Stimulated activated CD8-positive, alpha-beta memory T cell treated with anti-CD3 and anti-CD28 coated beads, Interleukin-15, amount 100 ng/mL, for 1 hour (primary cell): ENCODE measurements around the gene SKP2.

Experiments used
- DNase-seq: peaks from one replicate; pipeline ENCODE4 v3.0.0-alpha.2; 2020; ENCODE audit warnings: low read depth

Gene SKP2

DNA sequence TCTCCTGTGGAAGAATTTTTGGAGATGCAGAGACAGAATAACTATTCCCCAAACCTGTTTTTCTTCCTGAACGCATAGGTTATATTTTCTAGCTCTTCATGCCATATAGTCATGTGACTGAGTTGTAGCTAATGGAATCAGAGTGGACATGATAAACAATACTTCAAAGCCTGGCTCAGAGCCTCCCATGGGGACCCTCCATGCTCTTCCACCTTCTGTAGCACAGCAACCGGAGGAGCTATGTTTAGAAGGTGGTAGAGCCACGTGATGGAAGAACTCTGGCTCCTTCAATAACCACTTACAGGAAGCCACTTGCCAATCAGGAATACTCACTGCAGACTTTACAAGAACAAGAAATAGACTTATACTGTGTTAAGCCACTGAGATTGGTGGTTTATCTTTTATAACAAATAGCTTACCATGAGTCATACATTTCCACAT lies 50.6 kb downstream of the SKP2 start:
- no peak for DNase-seq

DNA sequence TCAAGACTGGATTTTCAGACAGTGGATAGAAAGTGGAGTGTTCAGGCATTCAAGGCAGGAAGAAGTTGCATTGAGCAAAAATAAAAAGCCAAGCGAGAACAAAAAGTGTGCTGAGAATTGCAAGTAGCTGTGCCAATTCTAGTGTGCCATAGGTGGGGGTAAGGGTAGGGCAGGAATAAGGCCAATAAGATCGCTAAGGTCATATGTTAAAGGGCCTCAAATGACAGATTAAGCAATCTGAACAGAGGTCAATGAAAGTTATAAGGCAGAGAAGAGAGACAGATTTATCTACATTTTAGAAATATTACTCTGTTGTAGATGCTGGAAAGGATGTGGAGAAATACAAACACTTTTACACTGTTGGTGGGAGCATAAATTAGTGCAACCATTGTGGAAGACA lies 53.4 kb downstream of the SKP2 start:
- no peak for DNase-seq

DNA sequence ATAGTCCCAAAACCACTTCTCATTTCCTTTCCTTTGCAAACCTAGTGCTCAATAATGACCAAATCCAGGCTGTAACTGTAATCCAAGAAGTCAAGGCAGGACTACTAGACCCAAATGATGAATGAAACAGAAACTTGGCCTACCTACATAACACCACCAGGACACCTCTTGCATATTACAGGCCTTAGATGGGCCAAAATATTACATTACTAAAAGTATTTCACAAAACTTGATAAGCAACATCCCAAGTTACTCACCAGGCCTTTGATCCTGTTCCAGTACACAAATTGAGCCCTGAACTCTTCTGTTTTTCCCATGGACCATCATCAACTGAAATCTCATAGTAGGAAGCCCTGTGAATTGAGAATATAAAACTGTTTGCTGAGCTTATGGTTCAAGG lies 55.0 kb downstream of the SKP2 start:
- no peak for DNase-seq

DNA sequence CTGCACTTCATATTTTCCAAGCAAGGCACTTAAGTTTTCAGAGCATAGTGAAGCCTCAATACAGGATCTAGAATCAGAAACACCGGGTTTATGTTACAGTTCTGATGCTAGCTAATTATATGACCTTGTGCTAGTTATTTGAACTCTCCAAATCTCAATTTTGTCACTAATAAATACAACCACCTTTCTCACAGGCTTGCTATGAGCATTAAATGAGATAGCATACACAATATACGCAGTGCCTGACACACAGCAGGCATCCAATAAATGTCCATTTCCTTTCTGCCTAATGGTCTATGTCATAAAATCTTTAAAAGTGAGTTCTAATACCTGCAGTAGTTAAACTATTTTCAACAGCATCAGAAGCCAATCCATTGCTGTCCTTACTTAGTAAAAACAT lies 56.9 kb downstream of the SKP2 start:
- DNase-seq, result no peak

DNA sequence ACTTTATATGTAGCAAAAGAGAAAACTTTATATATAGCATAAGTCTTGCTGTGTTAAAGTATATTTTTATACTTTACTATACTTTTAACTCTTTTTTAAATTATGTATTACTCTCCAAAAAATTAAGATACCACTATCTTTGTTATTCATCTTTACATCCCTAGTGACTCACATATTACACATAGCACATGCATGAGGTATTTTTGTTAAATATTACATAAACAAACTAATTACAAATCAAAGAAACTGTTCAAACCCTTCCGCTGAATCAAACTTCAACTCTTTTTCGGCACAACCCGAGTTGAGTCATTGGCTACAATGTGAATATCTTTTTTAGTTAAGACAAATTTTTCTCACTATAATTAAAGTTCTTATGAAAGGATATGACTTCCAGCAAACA lies 57.8 kb downstream of the SKP2 start:
- no peak for DNase-seq

GRCh38 chr5:36214436-36214835 lies 62.5 kb downstream of the SKP2 start:
- DNase-seq, result no peak

DNA sequence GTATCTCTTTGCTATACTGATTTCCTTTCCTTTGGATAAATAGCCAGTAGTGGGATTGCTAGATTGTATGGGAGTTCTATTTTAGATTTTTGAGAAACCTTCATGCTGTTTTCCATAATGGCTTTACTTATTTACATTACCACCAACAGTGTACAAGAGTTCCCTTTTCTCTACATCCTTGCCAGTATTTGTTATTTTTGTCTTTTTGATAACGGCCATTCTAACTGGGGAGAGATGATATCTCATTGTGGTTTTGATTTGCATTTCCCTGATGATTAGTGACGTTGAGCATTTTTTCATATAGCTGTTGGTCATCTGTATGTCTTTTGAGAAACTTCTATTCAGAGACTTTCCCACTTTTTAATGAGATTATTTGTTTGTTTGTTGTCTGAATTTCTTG lies 64.0 kb downstream of the SKP2 start:
- DNase-seq, result no peak

DNA sequence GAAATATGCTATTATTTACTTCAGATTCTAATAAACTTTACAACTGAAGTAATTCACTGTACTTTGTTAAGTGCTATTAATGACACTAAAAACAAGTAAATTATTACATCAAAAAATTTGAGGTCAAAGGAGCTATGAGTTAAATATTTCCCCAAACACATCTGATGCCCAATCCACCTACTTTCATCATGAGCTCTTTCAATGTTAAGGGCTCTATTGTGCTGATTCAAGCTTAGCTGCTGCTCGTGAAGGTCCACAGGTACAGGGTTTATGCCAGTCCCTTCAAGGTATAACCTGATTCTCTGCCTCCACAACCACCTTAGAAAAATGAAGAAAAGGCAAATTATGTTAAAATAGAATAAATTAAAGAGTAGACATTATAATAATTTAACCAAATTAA lies 65.7 kb downstream of the SKP2 start:
- no peak for DNase-seq

GRCh38 chr5:36217988-36218387 lies 66.1 kb downstream of the SKP2 start:
- no peak for DNase-seq

DNA sequence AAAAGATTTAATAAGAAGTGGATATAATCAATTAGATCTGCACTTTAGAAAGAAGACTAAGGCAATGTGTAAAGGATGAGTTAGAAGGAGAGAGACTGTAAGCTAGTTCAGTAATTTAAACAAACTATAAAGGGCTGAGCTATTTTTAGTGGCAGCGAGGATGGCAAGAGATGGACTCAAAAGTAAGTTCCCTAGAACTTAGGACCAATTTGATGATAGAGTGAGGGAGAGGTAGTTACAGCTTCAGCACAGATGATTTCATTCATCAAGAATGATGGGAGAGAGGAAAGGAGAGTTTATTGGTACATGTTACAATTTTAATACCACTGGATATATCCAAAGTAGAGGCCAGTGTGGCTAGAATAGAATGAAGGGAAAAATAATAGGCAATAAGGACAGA lies 70.7 kb downstream of the SKP2 start:
- no peak for DNase-seq

DNA sequence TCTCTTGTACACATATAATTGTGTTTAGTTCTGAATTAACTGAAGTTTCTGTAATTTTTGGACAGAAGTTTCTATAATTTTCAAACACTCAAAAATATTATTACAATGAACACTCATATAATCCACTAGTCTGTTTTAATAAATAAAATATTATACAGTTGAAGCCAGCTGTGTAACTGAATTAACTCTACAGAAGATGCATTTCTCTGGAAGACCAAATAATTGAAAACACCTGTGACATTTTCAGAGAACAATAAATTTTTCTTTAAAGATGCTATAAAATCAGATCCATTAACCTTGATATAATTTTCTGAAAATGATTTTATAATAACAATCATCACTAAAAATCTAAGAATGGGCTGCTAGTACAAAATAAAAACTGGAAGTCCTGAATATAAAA lies 75.1 kb downstream of the SKP2 start:
- DNase-seq, result no peak

GRCh38 chr5:36228505-36228904 lies 76.6 kb downstream of the SKP2 start:
- no peak for DNase-seq

DNA sequence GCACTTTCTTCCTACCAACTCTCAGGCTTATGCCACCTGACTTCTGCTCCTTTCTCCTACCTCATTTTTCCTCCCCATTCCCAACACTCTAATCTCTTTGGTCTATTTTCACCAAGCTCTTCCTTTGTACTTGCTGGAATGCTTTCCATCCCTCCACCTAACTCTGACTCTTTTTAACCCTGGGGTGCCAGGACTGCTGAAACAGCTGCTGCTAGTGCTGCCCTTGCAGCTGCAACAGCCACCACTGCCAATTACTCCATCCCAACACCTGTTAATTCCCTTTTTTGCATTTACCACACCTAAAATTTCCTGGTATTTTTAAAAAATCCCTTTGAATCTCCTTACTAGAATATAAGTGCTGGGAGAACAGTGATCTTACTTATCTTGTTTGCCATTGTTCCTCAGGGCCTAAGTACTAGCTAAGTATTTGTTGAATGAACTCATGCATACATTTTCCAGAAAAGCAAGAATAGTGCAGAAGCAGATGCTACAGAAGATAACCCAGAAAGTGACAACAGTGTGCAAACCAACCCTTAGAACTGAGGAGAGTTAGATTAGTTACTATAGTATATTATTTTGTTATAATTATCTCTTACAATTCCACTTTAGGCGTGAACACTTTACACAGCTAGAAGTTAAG lies 78.4 kb downstream of the SKP2 start:
- DNase-seq, result no peak

DNA sequence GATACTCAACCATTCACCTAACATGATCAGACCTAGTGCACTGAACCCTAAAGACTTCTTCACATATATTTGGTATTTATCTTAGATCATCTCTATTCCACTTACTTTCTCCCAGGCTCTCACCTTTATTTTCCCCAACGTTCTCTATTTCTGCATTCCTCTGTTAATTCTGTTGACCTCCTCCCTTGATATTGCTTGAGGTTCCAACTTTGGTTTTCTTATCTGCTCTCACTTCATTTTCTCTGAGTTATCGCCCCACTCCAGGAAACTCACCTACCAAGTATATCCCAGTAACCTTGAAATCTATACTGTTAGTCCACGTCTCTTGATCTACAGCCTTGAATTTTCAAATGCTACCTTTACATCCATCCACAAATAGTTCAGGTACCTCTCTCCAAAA lies 80.6 kb downstream of the SKP2 start:
- no peak for DNase-seq
